NCI-H446 (cell line): ENCODE data around the gene HSPBP1.

Source experiments
- DNase-seq, 2 experiments: peaks; one replicate each; lab custom pipeline; 2025; lab: John Stamatoyannopoulos, UW

The HSPBP1 gene

DNA sequence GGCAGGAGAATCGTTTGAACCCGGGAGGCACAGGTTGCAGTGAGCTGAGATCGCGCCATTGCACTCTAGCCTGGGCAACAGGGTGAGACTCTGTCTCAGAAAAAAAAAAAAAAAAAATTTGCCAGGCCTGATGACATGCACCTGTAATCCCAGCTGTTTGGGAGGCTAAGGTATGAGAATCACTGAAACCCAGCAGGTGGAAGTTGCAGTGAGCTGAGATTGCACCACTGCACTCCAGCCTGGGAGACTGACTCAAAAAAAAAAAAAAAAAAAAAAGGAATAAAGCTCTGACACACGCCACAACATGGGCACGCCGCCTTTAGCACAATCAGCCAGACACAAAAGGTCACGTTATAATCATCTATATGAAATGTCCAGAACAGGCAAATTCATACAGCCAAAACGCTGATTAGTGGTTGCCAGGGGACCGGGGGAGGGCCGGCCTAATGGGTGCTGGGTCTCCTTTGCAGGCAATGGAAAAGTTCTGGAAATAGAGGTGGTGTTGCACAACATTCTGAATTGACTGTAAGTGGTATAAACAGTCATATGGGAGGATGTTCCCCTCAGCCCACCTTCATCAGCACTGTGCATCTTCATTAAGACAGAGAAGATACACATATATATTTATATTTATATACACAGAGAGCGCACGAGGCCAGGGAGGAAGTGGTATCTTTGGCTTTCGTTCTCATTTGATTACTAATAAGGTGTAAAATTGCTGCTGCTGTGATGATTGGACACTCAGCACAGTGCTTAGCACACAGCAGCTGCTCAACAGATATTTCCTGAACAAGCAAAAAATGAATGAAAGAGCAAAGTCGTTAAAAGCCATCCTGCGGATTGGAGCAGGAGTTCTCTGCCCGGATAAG, 3.8 kb downstream of the HSPBP1 start:
- DNase-seq = no peak

DNA sequence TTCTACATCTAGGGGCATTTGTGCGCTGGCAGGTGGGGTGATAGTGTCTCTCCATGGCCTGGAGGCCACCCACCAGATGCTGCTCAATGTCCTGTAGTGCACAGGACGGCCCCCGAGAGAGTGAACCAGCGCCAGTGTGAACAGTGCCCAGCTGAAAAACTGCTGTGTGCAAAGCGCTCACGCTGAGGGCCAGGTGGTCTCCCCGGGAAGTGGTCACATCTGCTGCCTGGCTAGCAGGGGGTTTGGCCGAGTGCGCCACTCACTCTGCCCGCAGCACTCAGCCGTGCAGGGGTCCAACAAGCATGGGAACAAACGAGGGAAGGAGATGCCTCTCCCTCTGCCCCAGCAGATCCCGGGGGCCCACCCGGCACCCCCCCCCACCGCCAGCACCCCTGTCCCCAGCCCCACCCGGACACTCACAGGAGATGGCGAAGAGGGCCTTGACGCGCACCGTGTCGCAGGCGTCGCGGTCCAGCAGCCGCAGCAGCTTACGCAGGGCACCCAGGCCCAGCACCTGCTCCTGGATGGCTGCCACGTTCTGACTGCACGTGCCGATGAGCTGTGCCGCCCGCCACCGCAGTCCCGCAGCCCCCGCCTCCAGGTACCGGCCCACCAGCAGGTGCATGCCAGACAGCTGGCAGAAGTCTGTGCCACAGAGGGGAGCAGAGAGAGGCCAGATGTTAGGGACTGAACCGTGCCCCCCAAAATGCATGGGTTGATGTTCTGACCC, 5.8 kb downstream of the HSPBP1 start:
- no peak for DNase-seq

DNA sequence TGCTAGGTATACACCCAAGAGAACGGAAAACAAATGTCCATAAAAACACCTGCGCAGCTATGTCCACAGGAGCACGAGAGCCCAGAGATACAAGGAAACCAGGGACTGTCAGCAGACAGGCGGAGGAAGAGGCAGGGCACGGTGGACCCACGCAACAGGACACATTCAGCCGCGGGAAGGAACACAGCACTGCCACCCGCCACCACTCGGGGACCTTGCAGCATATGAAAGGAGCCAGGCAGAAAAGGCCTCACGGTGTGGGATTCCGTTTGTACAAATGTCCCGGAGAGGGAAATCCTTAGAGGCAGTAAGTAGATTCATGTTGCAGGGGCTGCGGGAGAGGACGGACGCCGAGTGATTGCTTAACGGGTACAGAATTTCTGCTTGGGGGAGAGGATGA, 7.8 kb downstream of the HSPBP1 start:
- no peak for DNase-seq

DNA sequence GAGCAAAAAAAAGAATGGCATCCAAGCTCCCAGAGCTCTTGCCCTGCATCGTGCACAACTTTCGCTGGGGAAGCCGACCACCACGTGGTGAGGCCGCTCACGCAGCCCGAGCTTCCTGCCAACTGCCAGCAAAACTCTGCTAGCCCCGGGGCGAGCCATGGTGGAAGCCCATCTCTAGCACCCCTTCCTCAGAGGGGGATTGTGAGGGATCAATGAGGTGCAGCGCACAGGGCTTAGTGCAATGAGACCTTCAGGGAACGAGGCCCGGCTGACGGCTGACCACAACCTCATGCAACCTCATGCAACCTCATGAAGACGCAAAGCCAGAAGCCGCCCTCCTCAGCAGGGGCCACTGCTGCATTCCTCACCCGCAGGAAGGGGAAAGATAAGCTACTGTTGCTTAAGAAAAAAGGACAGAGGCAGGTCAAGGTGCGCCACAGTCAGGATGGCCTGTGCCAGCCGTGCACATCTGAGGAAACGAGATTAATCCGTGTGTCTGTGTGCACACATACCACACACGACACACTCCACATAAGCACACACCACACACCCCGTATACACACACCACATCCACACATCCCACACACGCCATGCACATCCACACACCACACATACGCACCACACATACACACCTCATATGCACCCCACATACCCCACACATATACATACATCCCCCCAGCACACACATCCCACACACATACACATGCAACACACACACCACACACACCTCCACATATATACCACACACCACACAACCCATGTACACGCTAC, 9.6 kb downstream of the HSPBP1 start:
- no peak for DNase-seq

DNA sequence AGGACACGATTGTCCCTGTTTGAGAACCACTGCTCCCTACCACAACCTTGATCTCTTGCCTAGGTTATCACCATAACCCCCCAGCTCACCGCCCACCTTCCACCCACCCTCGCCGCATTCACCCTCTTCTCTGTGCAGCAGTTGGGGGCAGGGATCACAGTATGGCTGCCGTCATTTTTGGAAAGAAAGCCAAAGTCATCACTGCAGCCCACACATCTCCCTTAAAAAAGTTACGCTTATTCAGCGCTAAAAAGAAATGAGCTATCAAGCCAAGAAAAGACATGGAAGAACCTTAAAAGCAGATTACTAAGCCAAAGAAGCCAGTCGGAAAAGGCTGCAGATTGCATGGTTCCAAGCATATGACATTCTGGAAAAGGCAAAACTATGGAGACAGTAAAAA, 10.6 kb downstream of the HSPBP1 start:
- DNase-seq = no peak

DNA sequence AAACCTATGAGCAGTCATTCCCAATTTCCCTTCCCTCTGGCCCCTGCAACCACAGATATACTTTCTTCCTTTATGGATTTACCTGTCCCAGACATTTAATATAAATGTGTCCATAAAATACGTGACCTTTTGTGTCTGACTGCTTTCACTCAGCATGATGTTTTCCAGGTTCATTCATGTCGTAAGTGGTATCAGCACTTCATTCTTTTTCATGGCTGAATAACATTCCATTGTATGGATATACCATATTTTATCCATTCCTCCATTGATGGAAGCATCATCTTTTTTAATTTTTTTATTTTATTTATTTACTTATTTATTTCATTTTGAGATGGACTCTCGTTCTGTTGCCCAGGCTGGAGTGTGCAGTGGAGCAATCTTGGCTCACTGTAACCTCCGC, 13.1 kb downstream of the HSPBP1 start:
- no peak for DNase-seq

DNA sequence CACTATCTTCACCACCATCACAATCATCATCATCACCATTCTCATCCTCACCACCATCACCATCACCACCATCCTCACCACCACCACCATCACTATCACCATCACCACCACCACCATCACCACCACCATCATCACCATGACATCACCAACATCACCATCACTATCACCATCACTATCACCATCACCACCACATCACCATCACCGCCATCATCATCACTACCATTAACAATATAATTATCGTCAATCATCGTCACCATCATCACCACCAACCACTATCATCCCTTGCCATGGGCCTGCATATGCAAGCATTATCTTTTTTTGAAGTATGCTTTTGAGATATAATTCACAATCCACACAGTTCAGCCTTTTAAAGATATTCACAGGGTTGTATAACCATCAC, 13.5 kb downstream of the HSPBP1 start:
- no peak for DNase-seq

DNA sequence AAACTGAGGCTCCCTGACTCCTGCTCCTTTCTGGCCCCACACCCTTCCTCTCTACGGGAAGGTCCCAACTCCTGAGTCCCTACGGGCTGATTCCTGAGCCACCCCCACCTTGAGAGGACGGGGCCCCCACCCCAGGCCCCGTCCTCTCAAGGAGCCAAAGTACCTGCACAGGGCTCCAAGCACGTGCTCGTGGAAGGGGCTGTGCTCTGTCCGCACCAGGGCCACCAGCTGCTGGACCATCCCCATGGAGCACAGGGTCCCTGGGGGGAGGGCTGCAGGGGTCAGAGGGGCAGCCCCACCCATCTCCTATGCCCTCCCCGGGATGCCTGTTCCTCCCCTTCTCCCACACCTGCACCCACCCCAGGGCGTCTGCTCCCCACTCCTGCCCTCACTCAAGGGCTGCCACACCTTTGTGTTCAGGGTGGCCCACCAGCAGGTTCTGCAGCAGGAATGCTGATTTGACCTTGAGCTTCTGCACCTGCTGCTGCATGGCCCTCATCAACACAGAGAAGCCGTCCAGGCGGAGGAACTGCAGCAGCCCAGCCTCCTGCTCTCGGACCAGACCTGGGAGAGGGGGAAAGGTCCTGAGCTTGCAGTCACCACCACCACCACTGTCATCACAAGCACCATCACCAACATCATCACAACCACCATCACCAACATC, 14.1 kb downstream of the HSPBP1 start:
- no peak for DNase-seq

DNA sequence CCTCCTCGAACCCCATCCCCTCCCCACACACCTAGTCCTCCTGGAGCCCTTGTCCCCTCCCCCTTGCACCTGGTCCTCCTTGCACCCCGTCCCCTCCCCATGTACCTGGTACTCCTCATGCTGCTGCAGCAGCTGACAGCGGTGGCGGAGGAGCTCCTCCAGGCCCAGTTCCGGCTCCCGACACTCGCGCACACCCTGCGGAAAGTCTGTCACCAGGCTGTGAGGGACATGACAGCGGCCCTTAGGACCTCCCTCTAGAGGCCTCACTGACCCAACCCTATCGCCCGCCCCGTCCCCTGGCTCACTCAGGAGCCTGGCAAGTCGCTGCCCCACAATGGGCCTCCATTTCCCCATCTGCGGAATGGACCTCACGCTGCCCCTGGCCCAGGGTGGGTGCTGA, 14.7 kb downstream of the HSPBP1 start:
- no peak for DNase-seq

DNA sequence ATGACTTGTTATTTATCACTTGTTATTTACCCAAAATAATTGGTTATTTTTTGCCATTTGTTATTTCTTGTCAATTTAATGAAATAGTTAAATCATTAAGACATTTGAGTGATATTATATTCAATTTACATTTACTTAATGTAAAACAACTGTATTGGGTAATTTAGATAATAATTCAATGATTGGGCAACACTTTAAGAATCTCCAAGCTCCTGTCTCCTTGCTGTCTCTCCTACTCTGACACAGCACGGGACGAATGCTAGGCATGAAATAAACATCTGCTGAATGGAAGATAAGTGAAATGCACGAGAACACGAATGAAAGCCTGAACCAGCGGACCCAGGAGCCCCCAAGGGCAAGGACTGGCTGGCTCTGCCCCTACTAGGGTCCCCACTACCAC, 15.4 kb downstream of the HSPBP1 start:
- no peak for DNase-seq

DNA sequence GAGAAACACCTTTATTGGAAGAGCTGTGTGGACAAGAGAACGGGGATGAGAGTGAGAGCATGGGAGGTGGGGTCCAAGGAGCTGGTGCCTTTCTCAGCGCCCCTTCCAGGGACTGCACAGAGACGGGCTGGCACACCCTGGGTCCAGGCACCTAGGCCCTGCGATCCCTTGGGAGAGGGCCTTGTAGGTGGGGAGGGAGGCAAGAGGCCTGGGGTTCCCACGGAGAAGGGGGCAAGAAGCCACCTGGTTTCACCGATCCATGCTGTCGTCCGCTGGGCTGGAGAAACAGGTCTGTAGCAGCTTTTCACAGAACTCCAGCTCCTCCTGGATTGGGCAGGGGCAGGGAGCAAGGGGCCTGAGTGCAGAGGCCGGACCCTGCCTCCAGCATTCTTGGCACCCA, 17.6 kb downstream of the HSPBP1 start:
- no peak for DNase-seq

DNA sequence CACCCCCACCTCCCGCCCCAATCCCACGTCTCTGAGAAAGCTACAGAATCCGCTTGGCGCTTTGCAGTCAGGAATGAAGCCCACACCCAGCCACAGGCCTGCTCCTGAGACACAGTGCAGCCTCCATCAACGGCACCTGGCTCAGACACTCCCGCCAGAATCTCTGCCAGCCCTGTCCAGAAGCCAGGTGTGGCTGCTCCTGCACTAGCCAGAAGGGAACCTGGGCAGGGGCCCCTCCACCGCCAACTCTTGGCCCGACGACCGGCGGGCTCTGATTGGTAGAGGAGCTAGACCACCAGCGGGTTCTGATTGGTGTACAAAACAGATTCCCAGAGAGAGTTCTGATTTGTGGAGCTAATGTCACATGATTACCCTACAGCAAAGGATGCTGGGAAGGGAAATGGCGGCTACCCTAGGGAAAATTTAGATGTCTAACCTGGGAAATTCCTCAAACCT, 18.2 kb downstream of the HSPBP1 start:
- DNase-seq = no peak

DNA sequence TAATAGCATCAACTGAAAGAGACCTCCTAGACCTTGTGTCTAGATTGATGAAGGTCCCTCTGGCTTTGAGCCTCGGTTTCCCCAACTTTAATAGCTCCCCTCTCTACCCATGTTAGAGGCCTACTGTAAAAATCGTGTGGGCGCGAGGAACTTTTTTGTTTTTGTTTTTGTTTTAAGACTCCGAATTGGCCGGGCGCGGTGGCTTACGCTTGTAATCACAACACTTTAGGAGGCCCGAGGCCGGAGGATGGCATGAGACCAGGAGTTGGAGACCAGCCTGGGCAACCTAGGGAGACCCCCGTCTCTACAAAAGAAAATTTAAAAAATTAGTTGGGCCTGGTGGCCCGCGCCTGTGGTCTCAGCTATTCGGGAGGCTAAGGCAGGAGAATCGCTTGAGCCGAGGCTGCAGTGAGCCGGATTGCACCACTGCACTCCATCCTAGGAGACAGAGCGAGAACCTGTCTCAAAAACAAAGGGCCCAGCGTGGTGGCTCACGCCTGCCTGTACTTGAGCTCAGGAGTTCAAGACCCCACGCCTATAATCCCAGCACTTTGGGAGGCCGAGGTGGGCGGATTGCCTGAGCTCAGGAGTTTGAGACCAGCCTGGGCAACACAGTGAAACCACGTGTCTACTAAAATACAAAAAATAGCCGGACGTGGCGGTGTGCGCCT, 20.2 kb downstream of the HSPBP1 start:
- no peak for DNase-seq

DNA sequence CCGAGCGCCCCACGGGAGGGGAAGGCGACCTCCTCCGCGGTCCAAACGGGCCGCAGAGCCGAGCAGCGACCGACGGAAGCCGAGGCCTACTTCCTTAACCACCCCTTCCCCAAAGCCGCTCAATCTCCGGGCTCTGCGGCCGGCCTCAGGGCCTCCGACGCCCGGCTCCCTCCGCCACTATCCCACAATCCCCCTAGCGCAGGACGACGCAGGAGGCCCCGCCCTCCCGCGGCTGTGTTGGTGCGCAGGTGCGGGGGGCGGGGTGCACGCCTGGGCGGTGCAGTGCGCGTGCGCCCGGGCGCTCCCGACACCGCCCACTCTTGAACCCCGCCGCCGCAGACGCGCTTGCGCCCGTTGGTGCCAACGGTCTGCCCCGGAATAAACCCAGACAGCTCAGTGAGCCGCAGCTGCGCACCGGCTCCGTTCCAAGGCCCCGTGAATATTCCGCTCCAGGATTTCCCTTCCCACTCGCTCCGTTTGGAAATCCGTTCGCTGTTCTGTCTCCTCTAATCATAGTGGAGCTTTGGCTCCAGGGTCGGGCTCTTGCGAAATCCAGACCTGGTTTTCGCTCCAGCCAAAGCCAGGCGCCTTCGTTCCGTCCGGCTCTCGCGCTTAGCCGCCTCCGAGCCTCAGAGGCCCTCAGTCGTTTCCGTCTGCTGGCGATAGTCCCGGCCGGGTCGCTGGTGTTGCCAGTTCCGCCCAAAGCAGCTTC, 20.9 kb downstream of the HSPBP1 start, which contains the start of gene PPP6R1:
Gene PPP6R1, minus strand, starts transcription at position 190 of the 712 bp plus-strand sequence. CDS start 11,914 bp downstream, outside the sequence.
- peak; percentile 99 to 100 for DNase-seq

DNA sequence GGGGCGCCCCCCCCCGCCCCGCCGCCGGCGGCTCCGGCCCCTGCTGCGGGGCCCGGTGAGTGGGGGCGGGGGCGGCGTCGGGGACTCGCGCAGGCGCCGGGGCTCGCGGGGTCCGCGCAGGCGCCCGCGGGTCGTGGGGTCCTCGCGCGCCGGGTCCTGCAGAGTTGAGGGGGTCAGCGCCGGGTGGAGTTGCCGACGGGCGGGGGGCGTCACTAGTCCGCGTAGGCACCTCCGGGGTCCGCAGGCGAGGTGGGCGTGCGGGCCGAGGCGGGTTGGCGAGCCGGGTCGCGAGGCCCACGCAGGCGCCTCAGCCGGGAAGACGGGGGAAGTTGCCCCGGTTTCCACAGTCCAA, 21.5 kb downstream of the HSPBP1 start:
- no peak for DNase-seq

DNA sequence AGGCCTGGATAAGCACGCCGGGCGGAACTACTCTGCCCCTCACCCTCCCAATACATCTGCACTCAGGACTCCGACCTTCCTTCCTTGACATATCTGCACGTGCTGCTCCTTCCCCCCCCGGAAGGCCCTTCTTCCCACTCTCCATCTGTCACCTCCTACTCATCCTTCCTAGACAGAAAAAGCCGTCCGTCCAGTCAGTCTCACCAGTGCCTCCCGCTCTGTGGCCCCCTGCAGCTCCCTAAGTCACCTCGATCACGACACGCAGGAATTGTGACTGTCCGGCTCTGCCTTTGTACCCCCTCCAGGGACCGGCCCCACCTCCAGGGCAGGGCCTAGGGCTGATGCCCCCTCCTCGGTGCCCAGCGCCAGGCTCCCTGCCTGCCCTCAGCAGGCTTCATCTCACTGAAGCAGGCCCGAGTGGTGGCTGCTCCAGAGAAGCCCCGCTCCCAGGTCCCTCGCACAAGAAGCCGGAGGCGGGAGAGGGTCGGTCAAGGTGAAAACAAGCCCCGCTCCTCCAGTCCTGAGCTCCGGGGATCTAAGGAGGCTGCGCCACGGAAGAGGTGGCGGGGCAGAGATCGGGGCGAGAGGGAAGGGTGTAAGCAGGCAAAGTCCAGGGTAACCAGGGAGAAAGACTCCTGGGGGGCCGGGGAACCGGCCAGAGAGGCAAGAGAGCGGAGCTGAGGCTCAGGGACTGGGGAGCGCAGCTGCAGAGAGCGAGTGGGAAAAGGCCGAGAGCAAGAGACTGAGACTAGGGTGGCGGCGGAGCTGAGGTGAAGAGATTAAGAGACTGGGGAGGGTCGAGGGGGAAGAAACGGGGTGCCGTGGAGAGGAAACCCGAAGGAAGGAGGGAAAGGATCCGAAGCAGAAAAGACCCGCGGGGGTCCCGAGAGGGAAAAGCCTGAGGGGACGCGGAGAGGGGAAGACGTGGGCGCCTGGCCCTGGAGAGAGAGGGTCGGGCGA, 22.2 kb downstream of the HSPBP1 start:
- DNase-seq = peak in 1 of 2 experiments; percentile 26

DNA sequence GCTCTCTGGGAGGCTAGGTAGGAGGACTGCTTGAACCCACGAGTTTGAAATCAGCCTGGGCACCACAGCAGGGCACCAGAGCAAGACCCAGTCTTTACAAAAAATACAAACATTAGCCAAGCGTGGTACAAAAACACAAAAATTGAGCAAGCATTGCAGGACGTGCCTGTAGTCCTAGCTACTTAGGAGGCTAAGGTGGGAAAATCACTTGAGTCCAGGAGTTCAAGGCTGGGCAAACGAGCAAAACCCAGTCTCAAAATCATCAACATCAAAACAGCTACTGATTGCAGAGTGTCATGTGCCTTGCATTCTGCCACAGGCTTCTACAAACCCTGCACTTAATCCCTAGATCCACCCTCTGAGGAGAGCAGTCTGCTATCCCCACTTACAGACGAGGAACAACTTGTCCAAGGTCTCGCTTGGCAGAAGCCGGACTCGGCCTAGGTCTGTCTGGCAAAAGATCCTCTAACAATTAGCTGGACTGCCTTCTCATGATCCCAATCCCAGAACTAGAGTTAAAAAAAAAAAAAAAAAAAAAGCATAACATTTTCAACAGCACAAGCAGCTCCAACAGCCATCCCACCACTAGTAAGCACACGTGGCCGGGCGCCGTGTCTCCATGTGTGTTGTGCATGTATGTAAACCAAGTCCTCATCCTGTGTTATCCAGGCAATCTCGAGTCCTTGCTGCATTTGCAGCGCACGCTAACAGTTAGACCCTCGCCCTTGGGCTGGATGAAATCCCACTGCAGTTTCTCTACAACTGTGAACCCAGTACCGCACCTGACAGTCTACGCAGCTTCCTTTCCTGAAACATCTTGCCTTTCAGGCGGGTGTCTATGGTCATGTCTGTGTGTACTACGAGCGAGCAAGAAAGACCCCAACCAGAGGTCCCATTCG, 23.1 kb downstream of the HSPBP1 start:
- DNase-seq = no peak

DNA sequence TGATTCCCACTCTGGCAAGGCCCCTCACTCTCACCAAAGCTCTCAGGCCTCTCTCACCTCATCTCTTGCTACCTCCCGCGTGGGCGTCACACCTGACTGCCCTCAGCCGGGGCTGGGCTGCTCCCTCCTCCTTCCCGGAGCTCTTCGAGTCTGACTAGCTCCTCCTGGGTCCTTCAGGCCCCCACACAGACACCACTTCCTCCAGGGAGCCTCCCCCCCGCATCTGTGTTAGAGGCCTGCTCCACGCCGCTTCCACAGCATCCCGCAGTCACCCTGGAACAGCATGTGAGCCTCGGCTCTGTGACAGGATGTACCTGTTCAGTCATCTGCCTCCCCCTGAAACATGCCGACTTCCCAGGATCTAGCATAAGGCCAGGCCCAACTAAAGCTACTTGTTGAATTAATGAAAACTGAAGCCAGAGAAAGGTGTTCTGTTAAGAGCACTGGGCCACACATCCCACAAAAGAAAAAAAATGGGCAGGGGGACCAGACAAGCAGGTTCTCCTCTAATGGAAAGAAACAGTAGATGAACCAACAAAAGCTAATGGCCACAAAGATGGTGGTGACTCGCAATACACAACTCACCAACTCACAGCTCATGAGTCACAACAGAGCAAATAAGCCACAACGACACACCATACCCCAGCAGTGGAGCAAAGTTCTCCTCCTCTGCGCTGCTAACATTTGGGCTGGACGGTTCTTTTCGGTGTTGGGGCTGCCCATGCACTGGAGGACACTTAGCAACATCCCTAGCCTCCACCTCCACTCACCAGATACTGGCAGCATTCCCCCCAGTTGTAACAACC, 24.1 kb downstream of the HSPBP1 start:
- no peak for DNase-seq
